ENCODE measurements around the gene PLK5.
A peak's percentile ranks its signal among the peaks of the same experiment; 100 is the strongest.

Gene PLK5

DNA sequence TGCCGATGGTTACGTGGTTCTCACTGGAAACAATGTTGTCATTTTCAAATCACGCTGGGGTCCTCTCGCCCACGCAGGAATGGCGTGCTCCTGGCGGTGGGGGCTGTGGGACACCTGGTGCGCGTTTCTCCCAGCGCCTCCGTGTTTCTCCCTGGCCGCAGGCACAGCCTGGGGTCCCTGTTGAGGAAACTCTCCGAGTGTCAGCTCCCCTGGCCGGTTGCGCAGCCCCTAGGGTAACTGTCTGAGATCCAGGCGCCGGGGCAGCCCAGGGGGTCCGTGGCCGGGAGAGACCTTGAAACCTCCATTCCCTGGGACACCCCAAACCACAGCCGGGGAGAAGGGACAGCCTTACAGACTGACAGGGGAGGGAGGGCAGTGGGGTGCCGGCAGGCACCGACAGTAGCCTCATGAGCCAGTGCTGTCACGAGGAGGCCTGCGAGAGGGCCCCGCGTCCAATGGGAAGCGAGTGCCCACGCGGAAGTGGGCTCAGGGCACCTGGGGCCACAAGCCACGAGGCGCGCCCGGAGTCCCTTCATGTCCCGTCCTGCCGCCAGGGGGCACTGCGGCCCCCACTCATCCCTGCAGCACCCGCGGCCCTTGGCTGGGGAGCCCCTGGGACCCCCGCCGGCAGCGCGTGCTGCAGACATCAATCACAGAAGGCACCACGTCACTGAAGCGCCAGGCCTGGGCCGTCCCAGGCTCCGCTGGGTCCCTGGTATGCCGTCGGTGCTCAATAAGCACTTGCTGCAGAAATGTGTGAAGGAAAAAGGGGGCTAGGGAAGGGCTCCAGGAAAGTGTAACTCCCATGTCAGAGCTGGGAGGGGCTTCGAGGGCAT is 20.6 kb upstream of the PLK5 start:
- no peak overlapping the region for H3K27ac ChIP-seq (ENCODE audit: low read depth, low read length, severe bottlenecking)

DNA sequence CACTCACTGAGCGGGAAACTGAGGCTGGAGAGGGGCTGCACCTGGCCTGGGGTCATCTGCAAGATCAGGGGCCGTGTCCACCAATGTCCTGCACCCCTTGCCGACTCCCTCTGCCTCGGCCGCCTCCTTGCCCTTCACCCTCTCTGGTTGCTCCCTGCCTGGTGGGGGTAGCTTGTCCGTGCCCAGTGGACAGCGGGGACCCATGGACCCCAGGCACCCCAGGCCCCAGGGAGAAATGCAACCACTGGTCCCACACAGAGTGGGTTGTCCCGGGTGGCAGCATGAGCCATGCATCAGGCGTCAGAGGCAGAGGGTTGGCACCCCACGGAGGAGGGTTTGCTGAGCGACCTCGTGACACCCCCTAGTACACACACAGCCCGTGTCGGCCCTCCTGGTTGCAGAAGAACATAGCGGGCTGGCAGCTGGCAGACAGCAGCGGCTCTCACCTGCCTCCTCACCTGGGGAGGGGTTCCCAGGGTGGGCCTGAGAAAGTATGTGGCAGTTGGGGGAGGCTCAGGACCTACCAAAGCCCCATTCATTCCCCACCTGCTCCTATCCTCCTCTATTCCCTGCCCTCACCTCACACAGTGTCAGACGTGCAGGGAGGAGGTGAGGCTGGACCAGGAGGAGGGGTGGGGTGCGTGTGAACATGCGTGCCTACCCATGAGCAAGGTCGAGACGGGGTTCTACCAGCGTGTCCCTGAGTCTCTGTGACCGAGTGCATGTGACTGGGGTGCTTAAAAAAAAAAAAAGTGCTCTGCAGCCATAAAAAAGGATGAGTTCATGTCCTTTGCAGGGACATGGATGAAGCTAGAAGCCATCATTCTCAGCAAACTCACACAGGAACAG is 19.7 kb upstream of the PLK5 start:
- WGBS, 2 experiments (ENCODE audit: insufficient coverage in 2 of 2), result 63 to 65% methylated on average over 15 to 19 of the region's 23 CpGs
- no peaks in the 10 kb centered on the region for H3K36me3 ChIP-seq (ENCODE audit: control insufficient read depth, insufficient read depth, low read length)
- no peaks in the 10 kb centered on the region for H3K9me3 ChIP-seq (ENCODE audit: control insufficient read depth, low read length)
- no peak overlapping the region for H3K27ac ChIP-seq (ENCODE audit: low read depth, low read length, severe bottlenecking)
- H3K4me1 ChIP-seq (ENCODE audit: control insufficient read depth, insufficient read depth, low read length, poor library complexity, severe bottlenecking), result no peaks in the 10 kb centered on the region
- H3K4me3 ChIP-seq (ENCODE audit: extremely low read depth, insufficient read depth, low read length, poor library complexity, severe bottlenecking), result no peak overlapping the region

More for the DNA sequence above, 20.6 kb upstream of the PLK5 start:
- Histone ChIP-seq H3K4me1 (ENCODE audit: control insufficient read depth, insufficient read depth, low read length, poor library complexity, severe bottlenecking) (no peaks in the 10 kb centered on the region), H3K36me3 (ENCODE audit: control insufficient read depth, insufficient read depth, low read length) (no peaks in the 10 kb centered on the region), H3K4me3 (ENCODE audit: extremely low read depth, insufficient read depth, low read length, poor library complexity, severe bottlenecking) (no peak overlapping the region), H3K9me3 (ENCODE audit: control insufficient read depth, low read length) (no peaks in the 10 kb centered on the region)
- 22 to 29% methylated on average over 40 to 45 of the region's 49 CpGs for WGBS, 2 experiments (ENCODE audit: insufficient coverage in 2 of 2)

DNA sequence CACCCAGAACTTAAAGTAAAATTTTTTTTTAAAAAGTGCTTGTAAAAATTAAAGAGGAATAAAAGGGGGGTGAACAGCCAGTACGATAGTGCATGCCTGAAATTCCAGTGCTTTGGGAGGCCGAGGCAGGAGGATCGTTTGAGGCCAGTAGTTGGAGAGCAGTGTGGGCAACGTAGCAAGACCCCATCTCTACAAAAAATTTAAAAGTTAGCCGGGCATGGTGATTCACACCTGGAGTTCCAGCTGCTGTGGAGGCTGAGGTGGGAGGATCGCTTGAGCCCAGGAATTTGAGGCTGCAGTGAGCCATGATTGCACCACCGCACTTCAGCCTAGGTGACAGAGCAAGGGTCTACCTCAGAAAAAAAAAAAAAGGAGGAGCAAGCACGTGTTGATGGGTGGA is 18.9 kb upstream of the PLK5 start:
- 79 to 81% methylated on average over 7 of the region's 8 CpGs for WGBS, 2 experiments (ENCODE audit: insufficient coverage in 2 of 2)
- H3K9me3 ChIP-seq (ENCODE audit: control insufficient read depth, low read length), result no peaks in the 10 kb centered on the region
- H3K4me3 ChIP-seq (ENCODE audit: extremely low read depth, insufficient read depth, low read length, poor library complexity, severe bottlenecking), result no peak overlapping the region
- no peaks in the 10 kb centered on the region for H3K36me3 ChIP-seq (ENCODE audit: control insufficient read depth, insufficient read depth, low read length)
- H3K4me1 ChIP-seq (ENCODE audit: control insufficient read depth, insufficient read depth, low read length, poor library complexity, severe bottlenecking), result no peaks in the 10 kb centered on the region
- no peak overlapping the region for H3K27ac ChIP-seq (ENCODE audit: low read depth, low read length, severe bottlenecking)

DNA sequence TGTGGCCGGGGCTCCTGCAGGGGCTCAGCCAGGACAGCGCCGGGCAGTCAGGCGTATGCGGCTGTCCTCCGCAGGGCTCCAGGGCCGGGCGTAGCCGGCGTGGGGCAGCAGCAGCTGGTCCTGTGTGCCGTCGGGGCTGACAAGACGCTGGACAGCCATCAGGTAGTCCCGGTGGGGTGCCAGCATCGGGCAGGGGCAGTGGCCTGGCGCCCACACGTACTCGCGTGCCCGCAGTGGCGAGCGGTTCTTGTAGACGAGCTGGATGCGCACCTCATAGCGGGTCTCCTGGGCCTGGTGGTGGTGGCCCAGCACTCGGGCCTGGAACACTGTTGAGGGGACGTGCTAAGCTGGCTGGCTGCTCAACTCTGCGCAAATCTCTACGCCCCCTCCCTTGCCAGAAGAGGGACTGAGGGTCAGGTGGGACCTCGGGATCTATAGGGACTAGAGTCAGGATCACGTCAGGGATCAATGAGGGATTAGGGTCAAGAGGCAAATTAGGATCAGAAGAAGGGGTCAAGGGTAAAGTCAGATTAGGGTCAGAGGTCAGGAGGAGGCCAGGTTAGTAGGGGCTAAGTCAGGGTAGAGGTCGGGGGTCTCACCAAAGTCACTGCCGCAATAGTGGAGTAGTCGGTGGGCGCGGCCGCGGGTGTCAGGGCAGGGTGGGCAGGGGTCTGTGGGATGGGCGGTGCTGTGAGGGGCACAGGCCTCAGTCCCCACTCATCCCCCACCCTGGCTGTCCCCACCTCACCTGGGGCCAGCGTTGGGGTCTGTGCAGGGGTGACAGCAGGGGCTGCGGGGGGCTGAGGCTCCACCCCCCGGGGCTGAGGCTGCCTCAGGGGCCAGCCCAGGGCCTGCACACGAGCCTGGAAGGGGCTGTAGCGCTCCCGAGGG is 17.6 kb upstream of the PLK5 start:
- Histone ChIP-seq H3K9me3 (ENCODE audit: control insufficient read depth, low read length) (no peaks in the 10 kb centered on the region), H3K4me3 (ENCODE audit: extremely low read depth, insufficient read depth, low read length, poor library complexity, severe bottlenecking) (no peak overlapping the region), H3K27ac (ENCODE audit: low read depth, low read length, severe bottlenecking) (no peak overlapping the region), H3K36me3 (ENCODE audit: control insufficient read depth, insufficient read depth, low read length) (no peaks in the 10 kb centered on the region), H3K4me1 (ENCODE audit: control insufficient read depth, insufficient read depth, low read length, poor library complexity, severe bottlenecking) (peaks cover 8% of the 10 kb centered on the region)
- WGBS, 2 experiments (ENCODE audit: insufficient coverage in 2 of 2), result 89 to 93% methylated on average over 39 to 44 of the region's 45 CpGs

DNA sequence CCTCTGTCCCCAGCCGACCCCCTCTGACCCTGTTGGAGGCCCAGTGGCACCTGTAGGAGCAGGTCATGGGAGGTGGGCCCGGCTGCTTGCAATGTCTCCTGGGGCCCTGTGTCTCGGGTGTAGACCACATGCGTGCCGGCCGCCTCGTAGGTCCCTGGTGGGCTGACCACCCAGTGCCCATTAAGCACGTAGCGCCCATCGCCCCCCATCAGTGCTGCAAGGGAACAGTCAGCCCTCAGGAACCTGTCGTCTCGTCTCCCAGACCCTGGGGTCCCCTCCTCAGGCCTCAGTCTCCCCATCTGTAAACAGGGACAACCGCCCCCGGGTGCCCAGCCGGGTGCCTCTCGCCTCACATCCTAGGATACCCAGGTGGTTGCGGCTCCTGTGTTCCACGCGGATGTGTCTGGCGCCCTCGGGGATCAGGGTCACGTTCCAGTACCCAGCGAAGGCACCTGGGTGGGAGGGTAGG is 16.7 kb upstream of the PLK5 start:
- Histone ChIP-seq H3K27ac (ENCODE audit: low read depth, low read length, severe bottlenecking) (no peak overlapping the region), H3K4me1 (ENCODE audit: control insufficient read depth, insufficient read depth, low read length, poor library complexity, severe bottlenecking) (peaks cover 8% of the 10 kb centered on the region), H3K36me3 (ENCODE audit: control insufficient read depth, insufficient read depth, low read length) (no peaks in the 10 kb centered on the region), H3K9me3 (ENCODE audit: control insufficient read depth, low read length) (no peaks in the 10 kb centered on the region), H3K4me3 (ENCODE audit: extremely low read depth, insufficient read depth, low read length, poor library complexity, severe bottlenecking) (peak overlapping the region; percentile 37)
- WGBS, 2 experiments (ENCODE audit: insufficient coverage in 2 of 2), result 79 to 91% methylated on average over 18 to 23 of the region's 23 CpGs

DNA sequence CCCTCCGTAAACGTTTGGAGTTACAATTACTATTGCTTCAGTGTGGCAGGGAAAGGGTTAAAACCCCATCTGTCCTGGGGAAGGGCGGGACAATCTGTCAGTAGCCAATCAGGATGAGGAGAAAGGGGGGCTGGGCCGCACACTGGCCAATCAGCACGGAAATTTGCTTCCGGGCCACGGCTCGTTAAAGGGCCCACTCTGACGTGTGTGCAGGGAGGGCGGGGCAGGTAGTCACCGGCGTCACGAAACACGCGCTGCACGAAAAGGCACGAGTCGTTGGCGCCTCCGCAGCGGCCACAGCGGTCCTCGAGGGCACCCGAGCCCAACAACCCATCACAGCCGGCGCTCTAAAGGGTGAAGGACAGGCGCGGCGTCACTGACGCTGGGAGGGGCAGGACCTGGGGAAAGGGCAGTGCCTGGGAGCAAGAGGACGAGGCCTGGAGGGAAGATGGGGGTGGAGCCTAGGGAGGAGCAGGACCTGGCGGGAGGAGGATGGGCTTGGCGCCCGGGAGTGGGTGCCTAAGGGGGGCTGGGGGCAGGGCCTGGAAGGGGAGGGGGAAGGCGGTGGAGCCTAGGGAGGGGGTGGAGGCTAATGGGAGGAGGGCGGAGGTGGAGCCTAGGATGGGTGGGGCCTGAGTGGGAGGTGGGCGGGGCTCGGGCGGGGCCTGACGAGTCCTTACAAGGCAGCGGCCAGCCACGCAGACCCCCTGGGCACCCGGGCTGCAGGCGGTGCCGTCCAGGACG is 15.9 kb upstream of the PLK5 start:
- Histone ChIP-seq H3K4me3 (ENCODE audit: extremely low read depth, insufficient read depth, low read length, poor library complexity, severe bottlenecking) (peak overlapping the region; percentile 37), H3K27ac (ENCODE audit: low read depth, low read length, severe bottlenecking) (peak overlapping the region; percentile 87), H3K4me1 (ENCODE audit: control insufficient read depth, insufficient read depth, low read length, poor library complexity, severe bottlenecking) (peaks cover 8% of the 10 kb centered on the region), H3K9me3 (ENCODE audit: control insufficient read depth, low read length) (no peaks in the 10 kb centered on the region), H3K36me3 (ENCODE audit: control insufficient read depth, insufficient read depth, low read length) (no peaks in the 10 kb centered on the region)
- WGBS, 2 experiments (ENCODE audit: insufficient coverage in 2 of 2), result 2 to 3% methylated on average over 34 to 38 of the region's 46 CpGs

DNA sequence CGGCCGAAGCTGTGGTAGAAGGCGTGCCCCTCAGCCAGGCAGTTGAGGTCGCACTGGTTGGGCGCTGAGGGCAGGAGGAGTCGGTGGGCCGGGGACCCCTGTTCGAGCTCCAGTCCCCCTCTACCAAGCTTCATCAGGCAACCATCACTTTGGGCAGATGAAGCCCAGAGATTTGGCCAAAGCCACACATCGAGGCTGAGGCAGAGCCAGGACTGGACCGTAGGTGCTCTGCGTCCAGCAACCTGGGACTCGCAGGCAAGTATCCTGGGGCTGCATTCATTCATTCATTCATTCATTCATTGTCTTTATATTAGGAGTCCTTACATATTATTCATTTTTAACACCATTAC is 15.4 kb upstream of the PLK5 start:
- 22 to 36% methylated on average over 8 to 11 of the region's 12 CpGs for WGBS, 2 experiments (ENCODE audit: insufficient coverage in 2 of 2)
- no peak overlapping the region for H3K27ac ChIP-seq (ENCODE audit: low read depth, low read length, severe bottlenecking)
- H3K9me3 ChIP-seq (ENCODE audit: control insufficient read depth, low read length), result no peaks in the 10 kb centered on the region
- H3K4me3 ChIP-seq (ENCODE audit: extremely low read depth, insufficient read depth, low read length, poor library complexity, severe bottlenecking), result peak overlapping the region; percentile 37
- H3K4me1 ChIP-seq (ENCODE audit: control insufficient read depth, insufficient read depth, low read length, poor library complexity, severe bottlenecking), result peaks cover 8% of the 10 kb centered on the region
- H3K36me3 ChIP-seq (ENCODE audit: control insufficient read depth, insufficient read depth, low read length), result no peaks in the 10 kb centered on the region

DNA sequence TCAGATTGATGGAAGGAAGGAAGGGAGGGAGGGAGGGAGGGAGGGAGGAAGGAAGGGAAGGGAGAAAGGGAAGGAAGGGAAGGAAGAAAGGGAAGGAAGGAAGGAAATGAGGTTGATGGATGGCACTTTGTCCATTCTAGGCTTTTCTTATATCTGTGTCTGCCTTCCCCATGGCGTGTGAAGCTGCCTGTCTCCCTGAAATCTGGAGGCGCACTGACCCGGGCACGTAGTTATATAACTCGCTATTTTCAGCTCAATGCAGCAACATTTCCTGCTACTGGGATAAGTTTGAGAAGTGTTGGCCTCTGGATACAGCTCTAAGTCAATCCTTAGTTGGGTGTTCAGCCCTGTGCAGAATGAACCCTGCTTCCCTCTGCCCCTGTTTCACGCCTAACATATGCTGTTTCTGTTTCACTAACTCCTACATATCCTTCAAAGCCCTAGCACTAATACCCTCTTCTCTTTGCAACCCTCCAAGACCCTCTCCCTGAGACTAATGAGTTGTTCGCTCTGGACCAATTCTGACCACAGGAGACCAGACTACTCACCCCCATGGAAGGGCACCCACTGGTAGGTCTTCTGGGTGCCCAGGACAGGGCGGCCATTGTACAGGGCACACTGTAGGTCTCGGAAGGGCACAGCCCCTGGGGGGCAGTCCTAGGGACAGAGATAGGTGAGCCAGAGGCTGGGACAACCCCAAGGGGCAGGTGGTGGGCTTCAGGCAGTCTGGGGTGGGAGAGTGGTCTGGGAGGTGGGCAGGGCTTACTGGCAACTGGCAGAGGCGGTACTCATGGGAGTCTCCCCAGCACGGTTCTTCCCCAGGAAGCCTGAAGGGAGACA is 14.1 kb upstream of the PLK5 start:
- Histone ChIP-seq H3K4me1 (ENCODE audit: control insufficient read depth, insufficient read depth, low read length, poor library complexity, severe bottlenecking) (peaks cover 8% of the 10 kb centered on the region), H3K36me3 (ENCODE audit: control insufficient read depth, insufficient read depth, low read length) (no peaks in the 10 kb centered on the region), H3K27ac (ENCODE audit: low read depth, low read length, severe bottlenecking) (no peak overlapping the region), H3K4me3 (ENCODE audit: extremely low read depth, insufficient read depth, low read length, poor library complexity, severe bottlenecking) (no peak overlapping the region), H3K9me3 (ENCODE audit: control insufficient read depth, low read length) (no peaks in the 10 kb centered on the region)
- WGBS, 2 experiments (ENCODE audit: insufficient coverage in 2 of 2), result 79 to 80% methylated on average over 8 to 10 of the region's 11 CpGs

DNA sequence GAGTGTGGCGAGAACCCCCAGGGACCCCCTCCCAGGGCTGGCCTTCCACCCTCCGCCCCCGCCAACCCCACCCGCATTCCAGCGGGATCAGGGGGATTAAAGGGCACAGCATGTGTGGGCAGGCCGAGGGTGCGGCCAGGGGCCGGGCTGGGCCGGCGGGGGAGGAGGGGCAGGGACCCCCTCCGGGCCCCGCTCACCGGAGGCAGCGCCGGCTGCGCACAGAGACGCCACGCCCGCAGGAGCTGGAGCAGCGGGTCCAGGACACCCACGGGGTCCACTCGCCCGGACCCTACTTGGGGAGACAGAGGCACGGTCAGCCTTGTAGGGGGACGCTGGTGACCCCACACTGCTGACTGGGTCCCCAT is 13.5 kb upstream of the PLK5 start:
- no peaks in the 10 kb centered on the region for H3K9me3 ChIP-seq (ENCODE audit: control insufficient read depth, low read length)
- H3K4me3 ChIP-seq (ENCODE audit: extremely low read depth, insufficient read depth, low read length, poor library complexity, severe bottlenecking), result no peak overlapping the region
- no peak overlapping the region for H3K27ac ChIP-seq (ENCODE audit: low read depth, low read length, severe bottlenecking)
- H3K4me1 ChIP-seq (ENCODE audit: control insufficient read depth, insufficient read depth, low read length, poor library complexity, severe bottlenecking), result peaks cover 8% of the 10 kb centered on the region
- 38 to 40% methylated on average over 17 to 19 of the region's 25 CpGs for WGBS, 2 experiments (ENCODE audit: insufficient coverage in 2 of 2)
- H3K36me3 ChIP-seq (ENCODE audit: control insufficient read depth, insufficient read depth, low read length), result no peaks in the 10 kb centered on the region

All from mesodermal cell (in vitro differentiated cells).